GM21717 (cell line): ENCODE measurements around the gene SLC16A4.
"Not testable (repeated sequence)": the region's sequence is repeated elsewhere in the genome, so short reads cannot be mapped to it uniquely, and the experiment has no call there.

Source experiments
- ATAC-seq: cut with Tn5 transposase; IDR thresholded peaks from one replicate; pipeline ENCODE4 v1.9.1; 2021; ENCODE audit warnings: mild to moderate bottlenecking, moderate library complexity; ENCODE audit not compliant: unreplicated experiment

The SLC16A4 gene

DNA sequence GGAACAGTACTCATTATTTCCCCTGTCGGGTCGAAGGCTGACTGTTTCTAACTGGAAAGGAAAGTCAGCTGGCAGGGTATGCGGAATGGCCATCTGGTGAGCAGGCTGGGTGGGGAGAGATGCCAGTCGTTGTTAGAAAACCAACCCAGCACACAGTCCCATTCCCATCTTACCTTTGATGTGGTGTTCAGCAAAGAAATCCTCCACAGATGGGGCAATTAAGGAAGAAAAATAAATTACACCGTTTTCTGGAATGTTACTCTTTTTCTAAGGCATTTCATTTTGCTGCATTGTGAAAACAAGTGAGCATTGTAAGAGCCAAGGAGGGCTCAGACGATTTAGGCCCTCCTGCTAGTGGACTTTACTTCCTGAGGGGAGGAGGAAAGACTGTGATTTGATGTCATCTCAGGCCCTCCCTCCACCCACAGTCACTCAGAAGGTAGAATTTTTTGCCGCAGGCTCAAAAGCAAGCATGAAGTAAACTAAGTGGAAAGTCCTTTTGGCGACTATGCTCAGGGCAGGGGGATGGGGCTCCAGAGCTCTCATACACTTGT is at the start of gene SLC16A4:
TSS of gene SLC16A4 (minus strand) at position 335 of the 554 bp plus-strand sequence. CDS start 1,703 bp downstream, outside the sequence.
- ATAC-seq = no peak

DNA sequence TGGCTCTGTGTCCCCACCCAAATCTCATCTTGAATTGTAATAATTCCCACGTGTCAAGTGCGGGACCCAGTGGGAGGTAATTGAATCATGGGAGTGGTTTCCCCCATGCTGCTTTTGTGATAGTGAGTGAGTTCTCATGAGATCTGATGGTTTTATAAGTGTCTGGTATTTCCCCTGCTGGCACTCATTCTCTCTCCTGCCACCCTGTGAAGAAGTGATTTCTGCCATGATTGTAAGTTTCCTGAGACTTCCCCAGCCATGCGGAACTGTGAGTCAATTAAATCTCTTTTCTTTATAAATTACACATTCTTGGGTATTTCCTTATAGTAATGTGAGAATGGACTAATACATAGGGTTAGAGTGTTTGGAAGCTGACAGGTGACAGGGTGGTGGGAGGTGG is 49.0 kb upstream of the SLC16A4 start:
- not testable (repeated sequence) for ATAC-seq

DNA sequence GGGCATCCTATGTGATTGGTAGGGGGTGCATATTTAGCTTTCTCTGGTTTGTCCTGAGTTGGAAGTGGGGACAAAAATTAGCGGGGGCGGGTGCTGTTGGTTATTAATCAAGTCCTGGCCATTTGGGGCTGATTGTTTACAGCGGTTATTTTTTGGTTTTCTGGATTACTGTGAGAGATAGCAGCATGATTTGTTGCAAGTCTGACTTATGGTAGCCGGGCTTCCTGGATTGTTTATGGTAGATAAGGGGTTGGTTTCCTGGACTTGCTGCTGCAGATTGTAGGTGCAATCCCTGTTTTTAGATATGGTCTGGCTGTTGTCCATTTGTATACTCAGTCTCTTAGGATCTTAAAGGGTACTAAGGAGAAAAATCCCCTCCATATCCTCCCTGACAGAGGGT is 48.1 kb upstream of the SLC16A4 start:
- no peak for ATAC-seq

DNA sequence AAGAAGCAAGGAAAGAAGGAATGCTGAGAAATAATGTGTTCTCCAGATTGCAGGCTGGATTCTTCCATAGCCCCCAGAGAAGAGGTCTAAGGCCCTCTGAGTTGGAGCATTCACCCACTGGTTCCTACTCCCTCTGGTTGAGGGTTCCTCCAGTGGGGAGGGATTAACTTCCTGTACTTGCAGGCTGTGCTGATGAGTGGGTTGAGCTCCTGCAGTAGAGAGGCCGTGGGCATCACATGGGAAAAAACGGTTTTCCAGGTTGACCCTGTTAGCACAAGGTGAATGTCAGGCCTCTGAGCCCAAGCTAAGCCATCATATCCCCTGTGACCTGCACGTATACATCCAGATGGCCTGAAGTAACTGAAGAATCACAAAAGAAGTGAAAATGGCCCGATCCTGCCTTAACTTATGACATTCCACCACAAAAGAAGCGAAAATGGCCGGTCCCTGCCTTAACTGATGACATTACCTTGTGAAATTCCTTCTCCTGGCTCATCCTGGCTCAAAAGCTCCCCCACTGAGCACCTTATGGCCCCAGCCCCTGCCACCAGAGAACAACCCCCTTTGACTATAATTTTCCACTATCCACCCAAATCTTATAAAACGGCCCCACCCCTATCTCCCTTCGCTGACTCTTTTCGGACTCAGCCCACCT is 46.9 kb upstream of the SLC16A4 start:
- ATAC-seq = not testable (repeated sequence)

DNA sequence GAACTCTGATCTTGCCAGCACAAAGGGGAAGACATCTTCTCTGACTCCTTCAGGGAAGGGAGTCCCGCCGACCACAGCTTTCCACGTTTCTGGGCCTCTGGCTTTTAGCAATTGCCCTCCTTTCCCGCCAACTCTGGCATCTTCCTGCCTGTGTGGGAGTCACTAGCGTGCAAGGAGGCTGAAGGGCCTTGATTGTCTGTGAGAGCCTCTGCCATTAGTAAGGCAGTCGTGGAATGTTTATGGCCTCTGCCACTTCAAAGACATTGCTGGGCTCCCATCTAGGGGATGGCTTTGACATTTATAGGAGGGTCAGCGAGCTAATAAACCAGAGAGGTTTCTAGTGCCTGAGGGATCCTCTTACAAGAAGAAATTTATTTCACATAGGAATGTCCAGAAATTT is 45.8 kb upstream of the SLC16A4 start:
- ATAC-seq = no peak

DNA sequence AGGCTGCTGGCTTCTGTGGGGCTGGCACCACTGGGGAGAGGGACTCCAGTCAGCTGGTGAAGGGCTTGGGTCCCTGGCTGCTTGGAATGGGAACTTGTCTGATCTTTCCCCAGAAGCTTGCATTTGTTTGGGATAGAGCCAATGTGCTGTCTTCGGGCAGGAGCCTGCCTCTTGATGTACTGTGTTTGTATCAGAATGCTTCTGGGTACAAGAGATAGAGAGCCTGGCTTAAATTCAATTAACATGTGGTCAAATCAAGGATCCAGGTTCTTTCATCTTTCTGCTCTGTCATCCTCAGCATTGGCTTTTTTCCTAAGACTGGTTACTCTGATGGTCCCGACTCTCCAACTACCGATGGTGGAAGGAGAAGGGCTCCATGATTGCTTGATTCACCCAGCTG is 44.1 kb upstream of the SLC16A4 start:
- ATAC-seq = no peak

DNA sequence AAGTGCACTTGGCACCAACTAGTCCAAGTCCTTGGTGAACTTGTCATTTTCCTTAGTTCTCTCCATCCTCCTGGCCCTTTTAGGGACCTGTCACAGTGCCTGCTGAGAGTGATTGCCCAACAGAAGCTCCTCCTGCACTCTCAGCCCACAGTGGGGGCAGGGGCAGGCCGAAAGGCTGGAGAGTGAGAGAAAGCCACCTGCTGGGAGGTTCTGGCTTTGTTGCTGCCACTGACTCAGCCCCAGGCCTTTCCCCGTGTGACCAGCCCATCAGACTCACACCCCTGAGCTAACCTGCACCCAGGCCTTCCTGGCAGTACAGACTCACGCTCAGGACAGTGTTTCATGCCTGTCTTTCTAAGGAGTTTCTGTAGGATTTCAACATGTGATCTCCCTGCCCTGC is 43.0 kb upstream of the SLC16A4 start:
- ATAC-seq = no peak

DNA sequence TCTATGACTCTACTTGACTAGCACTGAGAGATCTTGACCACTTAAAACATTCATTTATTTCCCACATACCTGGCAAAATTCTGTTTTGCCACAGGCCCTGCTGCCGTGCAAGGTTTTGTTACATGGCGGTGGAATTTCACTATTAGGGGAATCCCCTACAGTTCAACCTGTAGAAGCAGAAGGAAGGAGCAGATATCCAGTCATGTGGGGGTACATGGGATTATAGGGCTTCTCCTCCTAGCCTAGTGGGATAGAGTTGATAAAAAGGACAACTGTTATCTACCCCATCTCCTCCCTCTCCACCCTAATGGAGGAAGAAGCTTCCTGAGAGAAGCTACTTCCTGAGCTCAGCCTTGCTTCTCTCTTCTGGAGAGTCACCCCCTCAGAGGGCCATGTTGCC is 42.4 kb upstream of the SLC16A4 start:
- ATAC-seq = no peak

DNA sequence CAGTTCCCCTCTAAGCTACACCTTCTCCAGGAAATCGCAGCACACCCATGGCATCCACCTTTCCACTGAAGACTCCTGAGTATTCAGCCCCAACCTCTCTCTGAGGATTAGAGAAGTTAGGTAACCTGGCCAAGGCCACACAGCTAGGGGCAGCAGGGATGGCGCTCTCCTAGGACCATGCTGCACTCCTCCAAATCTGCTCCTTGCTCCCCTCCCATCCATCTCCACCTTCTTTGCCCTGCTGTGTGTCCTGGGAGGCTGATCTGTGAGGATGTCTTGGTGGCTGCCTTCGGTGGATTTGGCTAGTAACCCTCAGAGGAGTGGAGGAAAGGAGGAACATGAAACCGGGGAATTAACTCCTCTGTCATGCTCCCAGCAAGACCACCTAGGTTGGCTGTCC is 40.1 kb upstream of the SLC16A4 start:
- ATAC-seq = no peak

DNA sequence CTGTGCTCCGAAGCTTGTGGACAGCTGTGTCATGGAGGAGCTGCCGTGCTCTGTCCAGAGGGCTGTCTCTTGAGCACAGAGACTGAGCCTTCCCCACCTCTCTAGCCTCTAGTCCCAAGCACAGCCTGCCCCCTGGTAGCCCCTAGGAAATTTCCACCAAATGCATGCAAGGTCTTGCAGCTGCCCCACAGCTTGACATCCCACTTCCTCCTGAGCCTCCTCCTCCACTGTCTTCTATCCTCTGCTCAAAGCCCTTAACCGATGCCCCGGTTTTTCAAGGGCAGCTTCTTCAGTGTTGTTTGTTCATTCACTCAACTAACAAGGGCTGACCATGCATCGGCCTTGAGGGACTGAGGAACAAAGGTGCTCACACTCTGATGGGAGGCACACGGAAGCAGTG is 39.5 kb upstream of the SLC16A4 start:
- no peak for ATAC-seq

DNA sequence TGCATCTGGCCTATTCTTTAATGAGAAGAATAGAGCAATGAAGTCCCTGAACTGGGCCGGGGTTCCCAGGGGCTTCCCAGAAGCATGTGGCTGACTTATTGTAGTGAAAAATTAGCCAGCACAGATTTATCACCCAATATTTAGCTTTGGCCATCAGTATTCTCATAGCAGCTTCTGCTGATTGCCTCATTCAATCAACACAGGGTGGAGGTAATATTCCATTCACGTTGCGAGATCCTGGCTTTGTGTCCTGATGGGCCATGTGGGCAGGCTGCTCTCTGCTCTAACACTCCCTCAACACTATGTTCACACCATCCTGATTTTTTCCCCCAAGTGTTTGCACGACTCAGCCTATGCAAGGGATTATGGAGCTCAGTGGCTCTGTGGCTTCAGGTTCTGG is 38.1 kb upstream of the SLC16A4 start:
- ATAC-seq = no peak

DNA sequence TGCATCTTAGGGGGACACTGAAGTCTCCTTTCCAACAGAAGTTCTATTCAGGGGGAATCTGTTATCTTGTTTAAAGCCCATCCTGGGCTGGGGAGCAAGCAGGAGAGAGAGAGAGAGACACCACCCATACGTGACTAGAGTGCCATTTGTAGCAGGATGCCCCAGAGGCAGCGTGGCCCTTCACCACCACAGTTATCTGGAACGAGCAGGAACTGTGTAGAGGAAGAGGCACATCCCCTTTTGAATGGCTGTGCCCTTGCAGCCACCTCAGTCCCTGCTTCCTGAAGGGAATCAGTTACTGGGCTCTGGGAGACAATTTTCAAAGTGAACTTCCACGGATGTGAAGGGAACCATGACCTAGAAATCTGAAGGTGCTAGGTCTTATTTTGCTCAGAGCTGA is 36.0 kb upstream of the SLC16A4 start:
- no peak for ATAC-seq

DNA sequence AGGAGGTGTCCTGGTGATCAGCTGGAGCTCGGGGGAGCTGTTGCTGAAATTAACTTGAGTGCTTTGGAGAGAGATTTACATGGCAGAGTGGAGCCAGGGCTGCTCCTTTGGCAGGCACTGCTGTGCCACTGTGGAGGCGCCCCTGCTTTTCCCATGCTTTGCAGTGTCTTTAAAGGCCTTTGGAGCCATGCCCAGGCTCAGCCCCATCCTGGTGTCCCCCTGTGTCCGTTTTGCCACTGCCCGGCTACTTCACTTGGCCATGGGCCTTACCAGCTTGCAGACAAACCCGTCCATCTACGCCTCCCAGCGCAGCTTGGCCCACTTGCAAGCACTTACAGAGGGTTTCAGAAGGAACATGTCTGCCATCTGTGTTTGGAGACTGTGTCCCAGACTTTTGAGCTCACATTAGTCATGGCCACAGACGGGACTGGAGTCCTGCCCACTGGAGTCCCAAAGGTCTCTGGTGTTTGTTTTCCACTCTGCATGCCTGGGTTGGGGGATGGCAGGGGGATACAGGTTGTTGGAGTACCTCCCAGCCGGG is 34.9 kb upstream of the SLC16A4 start:
- no peak for ATAC-seq

DNA sequence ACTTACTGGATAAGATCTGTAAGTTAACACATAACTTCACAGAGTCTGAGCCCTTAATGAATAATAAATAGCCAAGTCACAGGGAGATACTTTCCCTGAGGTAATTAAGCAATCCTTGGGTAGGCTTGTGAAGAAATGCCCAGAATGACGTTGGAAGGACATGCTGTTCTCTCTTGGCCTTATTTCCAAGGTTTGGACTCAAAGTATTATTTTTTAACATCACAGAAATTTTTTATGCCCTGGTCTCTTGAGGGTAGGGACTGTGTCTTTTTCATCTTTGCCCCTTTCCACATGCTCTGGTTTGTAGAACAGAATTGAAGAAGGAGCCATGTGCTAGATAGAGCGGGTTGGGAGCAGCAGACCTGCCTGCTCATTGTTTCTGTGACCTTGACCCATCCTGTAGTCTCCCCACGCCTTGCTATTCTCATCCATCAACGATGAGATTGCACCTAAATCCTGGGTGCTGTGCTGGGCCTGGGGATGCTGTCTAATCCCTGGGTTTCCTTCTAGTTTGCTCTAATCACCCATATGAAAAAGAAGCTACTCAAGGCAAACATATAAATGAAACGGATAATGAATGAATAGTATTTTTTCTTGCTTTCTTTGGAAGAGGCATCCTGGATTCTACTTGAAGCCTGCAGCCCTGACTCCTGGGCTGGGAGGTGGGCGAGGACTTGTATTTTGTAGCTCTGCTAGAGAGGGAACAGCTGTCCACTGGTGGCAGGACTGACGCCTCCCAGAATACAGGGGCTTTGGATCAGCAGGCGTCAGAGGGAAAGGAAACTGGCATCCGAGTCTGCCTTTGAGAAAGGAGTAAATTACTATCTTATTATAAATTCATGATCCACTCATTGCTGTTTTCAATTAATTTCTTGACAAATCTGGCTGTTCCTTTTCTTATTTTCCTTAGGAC is 34.1 kb upstream of the SLC16A4 start:
- ATAC-seq = no peak

DNA sequence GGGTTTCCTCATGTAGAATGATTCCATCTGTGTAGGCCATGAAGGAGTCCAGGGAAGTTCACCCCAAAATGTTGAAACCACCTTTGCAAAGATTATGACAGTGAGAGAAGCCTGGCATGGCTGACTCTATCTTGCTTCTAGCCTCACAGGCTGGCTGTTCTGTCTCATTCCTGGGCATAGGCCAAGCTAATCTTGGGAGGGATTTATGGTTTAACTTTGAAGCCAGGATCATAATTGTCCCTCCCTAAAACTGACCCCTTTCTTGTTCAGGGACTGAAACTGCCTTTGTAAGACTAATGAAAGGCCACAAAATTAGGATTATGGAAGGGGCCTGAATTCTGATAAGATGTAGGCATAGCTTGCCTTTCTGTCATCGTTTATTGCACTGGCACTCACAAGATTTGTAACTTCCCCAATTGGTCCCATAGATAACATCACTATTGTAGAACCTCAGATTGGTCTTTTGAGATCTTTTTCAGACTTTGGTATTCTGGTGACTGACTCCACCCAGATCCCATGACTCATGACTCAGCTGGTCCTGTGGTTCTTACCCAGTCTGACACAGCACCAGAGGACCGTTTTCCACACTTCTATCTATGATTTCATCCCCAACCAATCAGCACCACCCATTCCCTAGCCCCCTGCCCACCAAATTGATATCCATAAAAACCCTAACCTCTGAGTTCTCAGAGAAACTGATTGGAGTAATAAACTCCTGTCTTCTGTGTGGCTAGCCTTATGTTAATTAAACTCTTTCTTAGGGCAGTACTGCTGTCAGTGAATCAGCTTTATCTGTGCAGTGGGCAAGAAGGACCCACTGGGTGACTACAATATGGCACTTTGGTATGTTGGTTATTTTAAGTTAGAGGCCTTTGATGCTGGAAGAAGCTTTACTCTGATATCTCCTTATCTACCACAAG is 30.3 kb upstream of the SLC16A4 start:
- no peak for ATAC-seq

DNA sequence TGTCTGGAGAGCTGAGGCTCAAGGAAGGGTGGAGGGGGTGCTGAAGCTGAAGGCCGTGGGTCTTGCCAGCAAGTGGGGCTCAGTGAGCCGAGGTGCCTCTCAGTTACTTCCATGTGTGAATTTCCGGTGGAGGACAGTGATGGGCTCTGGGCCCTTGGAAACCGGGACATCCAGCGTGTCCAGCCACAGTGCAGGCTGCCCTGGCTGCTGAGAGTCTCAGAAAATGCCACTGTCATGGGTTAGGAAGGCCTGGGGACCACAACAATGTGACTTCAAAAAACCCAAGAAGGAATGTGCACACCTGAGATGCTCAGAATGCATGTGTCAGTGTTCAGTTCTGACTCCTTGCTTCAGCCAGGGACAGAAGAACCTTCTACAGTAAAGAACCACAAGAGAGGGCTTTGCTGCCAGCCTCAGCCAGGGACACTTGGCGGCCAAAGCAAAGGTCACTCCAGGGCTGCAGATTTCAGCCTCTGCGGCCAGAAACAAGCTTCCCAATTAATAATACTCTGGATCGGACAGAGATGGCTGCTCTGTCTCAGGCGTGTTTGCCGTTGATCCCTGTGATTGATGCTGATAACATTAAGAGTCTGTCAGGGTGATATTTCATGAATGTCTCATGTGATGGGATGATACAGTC is 29.3 kb upstream of the SLC16A4 start:
- no peak for ATAC-seq

DNA sequence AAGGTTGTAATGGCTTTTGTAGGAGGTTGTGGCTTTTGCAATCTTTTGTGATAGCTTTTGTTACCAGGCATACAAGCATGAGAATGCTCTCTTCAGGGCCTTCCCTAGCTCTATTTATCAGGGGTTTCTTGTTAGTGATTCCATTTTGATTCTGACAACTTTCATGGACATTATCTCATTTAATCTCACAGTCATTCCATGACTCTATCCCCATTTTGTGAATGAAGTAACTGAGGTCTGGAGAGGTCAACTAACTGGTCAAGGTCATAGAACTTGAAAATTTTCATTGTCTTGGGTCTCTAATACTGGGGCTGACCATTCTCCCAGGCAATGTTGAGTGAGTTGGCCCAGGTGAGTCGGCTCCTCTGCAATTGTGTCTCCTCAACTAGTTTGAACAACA is 27.9 kb upstream of the SLC16A4 start:
- ATAC-seq = no peak

DNA sequence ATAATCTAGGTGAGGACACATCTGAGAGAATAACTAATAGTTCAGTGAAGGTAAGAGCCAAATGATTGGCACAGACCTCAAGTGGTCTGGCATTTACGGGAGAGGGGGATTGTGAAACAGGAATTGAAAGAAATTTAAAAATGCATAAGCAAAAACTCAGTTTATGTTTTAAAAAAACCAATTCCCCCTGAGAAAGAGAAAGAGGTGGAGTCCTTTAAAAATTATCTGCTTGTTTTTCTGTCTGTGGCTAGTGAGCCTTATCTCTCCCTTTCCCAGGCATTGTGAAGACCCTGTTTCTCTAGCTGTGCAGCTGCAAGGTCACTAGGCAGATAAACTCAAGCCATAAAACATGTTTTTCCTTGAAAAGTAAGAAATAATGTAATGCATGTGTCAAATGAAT is 22.2 kb upstream of the SLC16A4 start:
- ATAC-seq = not testable (repeated sequence)

DNA sequence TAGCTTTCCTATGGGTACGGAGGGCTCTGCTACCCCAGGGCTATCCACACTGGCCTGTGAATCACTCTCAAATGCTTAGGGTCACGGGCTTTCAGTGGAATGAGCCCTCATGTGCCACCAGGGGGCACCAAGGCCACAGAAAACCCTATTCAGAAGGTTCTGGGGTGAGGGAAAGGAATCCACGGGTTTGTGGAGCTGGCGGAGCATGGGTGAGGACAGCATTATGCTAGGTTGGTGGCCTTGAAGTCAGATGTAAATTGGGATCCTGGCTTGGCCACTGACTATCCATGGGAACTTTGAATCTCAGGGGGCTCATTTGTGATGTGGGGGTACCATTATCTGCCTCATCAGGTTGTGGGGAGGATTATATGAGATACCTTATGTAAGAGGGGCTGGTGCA is 21.8 kb upstream of the SLC16A4 start:
- no peak for ATAC-seq

DNA sequence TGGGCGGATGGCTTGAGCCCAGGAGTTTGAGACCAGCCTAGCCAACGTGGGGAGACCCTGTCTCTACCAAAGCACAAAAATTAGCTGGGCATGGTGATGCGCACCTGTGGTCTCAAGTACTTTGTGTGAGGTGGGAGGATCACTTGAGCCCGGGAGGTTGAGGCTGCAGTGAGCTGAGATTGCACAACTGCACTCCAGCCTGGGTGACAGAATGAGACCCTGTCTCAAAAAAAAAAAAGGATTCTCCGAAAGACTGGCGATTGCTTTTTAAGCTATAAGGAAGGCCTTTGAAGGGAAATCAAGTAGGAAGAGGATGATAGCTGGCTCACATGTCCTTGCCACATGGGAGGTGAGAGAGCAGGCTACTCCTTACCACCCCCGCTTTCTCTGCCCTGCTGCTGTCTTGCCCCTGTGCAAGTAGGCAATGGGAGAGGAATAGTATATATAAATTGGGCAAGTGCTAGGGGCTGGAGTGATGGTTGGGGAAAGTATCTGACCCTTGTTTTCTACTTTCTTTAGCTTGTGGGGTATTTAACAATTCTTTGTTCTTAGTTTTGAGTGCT is 20.4 kb upstream of the SLC16A4 start:
- no peak for ATAC-seq
